ENCODE measurements around the gene ZNF668. TPM values are rescaled to one million over a fixed set of nuclear protein-coding genes. Genes with fewer than 3 reads are reported as not detected.

ZNF668 gene
- total and polyA plus RNA-seq, 2 of the 13 experiments (the other 11 are each of a cell fraction or from before 2014, with no cell fraction given) = 3.8 to 9.8 TPM

GRCh38 chr16:31094424-31095120 lies 20.5 kb upstream of the ZNF668 start, which contains the start of gene VKORC1 (continued):
- TF ChIP-seq ZNF484 (CRISPR knock-in tag; IDR thresholded peaks at IDR 0.05; ENCODE audit: borderline replicate concordance, low read depth) = no peak
- TF ChIP-seq PAXIP1 (CRISPR knock-in tag; conservative IDR thresholded peaks at IDR 0.05) = peak; percentile 61
- peak; percentile 55; the same call in 1 of the 2 replicates for TF ChIP-seq ZNF138 (CRISPR knock-in tag; IDR thresholded peaks at IDR 0.05; ENCODE audit: low read depth)
- TF ChIP-seq ZC3H13 (CRISPR knock-in tag; IDR thresholded peaks at IDR 0.05) = peak; percentile 93
- TF ChIP-seq NFKBIZ (CRISPR knock-in tag; IDR thresholded peaks at IDR 0.05) = peak; percentile 68; the same call in 1 of the 2 replicates
- no peak; the same call in 1 of the 2 replicates for TF ChIP-seq ETV5 (CRISPR knock-in tag; IDR thresholded peaks at IDR 0.05; ENCODE audit: borderline replicate concordance)
- 0 out of 2 replicates have a peak, but pooled peaks have one; percentile 33 for TF ChIP-seq GATA4 (IDR thresholded peaks at IDR 0.05; ENCODE audit: borderline replicate concordance, low read depth)
- no peak for TF ChIP-seq SMARCC2 (IDR thresholded peaks at IDR 0.05)
- TF ChIP-seq MAX (IDR thresholded peaks at IDR 0.05) = peak; percentile 78; the same call in 1 of the 2 replicates
- peak; percentile 98 for TF ChIP-seq NAIF1 (CRISPR knock-in tag; IDR thresholded peaks at IDR 0.05; ENCODE audit: borderline replicate concordance)
- no peak for TF ChIP-seq ZBTB8A (CRISPR knock-in tag; IDR thresholded peaks at IDR 0.05; ENCODE audit: borderline replicate concordance, low read depth)
- TF ChIP-seq PHF21A (CRISPR knock-in tag; IDR thresholded peaks at IDR 0.05) = peak; percentile 93
- 0 out of 2 replicates have a peak, but pooled peaks have one; percentile 3 for TF ChIP-seq SNAPC2 (CRISPR knock-in tag; IDR thresholded peaks at IDR 0.05)
- no peak; the same call in 1 of the 2 replicates for TF ChIP-seq ZNF441 (CRISPR knock-in tag; IDR thresholded peaks at IDR 0.05; ENCODE audit: borderline replicate concordance)
- peak; percentile 94 for TF ChIP-seq YEATS4 (CRISPR knock-in tag; IDR thresholded peaks at IDR 0.05; ENCODE audit: borderline replicate concordance)
- 0 out of 2 replicates have a peak, but pooled peaks have one; percentile 28 for TF ChIP-seq ZNF775 (CRISPR knock-in tag; IDR thresholded peaks at IDR 0.05; ENCODE audit: borderline replicate concordance)
- TF ChIP-seq UBTF (CRISPR knock-in tag; IDR thresholded peaks at IDR 0.05) = peak; percentile 94
- peak; percentile 94 for TF ChIP-seq DRAP1 (CRISPR knock-in tag; IDR thresholded peaks at IDR 0.05)
- peak; percentile 85 for TF ChIP-seq NFYC (CRISPR knock-in tag; IDR thresholded peaks at IDR 0.05)
- TF ChIP-seq ZNF550 (CRISPR knock-in tag; IDR thresholded peaks at IDR 0.05; ENCODE audit: borderline replicate concordance) = no peak
- 0 out of 2 replicates have a peak, but pooled peaks have one; percentile 62 for TF ChIP-seq ZFAT (CRISPR knock-in tag; conservative IDR thresholded peaks at IDR 0.05)
- TF ChIP-seq AHR (CRISPR knock-in tag; IDR thresholded peaks at IDR 0.05) = peak; percentile 97

All from HepG2 (cell line).